Vagina (tissue), 2 donors: ENCODE measurements around the gene EPB41L3.

ENCODE experiments used
- POLR2A ChIP-seq, 2 donors: fragments of 450-650 bp; IDR thresholded peaks; one replicate each; pipeline ENCODE4 v1.6.1; 2017; ENCODE audit warnings: antibody characterized with exemption in 2 of 2, mild to moderate bottlenecking in 2 of 2, moderate library complexity in 2 of 2
- TF ChIP-seq, protein P1 (sequence below), 3 experiments: fragments of 450-650 bp in 2 of 3; fragments of 200-600 bp in 1 of 3; sonication (generic) in 1 of 3; IDR thresholded peaks; one replicate each; pipeline ENCODE4 v1.5.1; 2017 to 2019; ENCODE audit warnings: antibody characterized with exemption in 3 of 3, mild to moderate bottlenecking in 2 of 3, moderate library complexity in 2 of 3

DNA sequence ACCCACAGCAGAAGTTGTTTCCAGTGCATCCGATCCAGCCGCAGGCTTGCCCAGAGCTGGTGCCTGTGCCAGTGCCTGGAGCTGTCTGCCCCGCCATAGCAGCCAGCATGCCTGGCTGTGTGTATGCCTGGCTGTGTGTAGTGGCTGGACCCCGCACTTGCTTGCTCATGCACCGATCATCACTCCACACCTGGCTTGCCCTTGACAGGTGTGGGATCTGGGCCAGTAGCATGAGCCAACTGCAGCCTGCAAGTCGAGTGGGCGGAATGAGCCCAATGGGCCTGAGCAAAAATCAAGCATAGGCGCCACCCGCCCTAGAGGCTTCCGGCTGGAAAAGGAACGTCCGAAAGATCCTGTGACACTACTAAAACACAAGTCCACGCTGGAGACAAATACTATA lies 74.5 kb downstream of the EPB41L3 start:
- TF ChIP-seq, protein P1, sequence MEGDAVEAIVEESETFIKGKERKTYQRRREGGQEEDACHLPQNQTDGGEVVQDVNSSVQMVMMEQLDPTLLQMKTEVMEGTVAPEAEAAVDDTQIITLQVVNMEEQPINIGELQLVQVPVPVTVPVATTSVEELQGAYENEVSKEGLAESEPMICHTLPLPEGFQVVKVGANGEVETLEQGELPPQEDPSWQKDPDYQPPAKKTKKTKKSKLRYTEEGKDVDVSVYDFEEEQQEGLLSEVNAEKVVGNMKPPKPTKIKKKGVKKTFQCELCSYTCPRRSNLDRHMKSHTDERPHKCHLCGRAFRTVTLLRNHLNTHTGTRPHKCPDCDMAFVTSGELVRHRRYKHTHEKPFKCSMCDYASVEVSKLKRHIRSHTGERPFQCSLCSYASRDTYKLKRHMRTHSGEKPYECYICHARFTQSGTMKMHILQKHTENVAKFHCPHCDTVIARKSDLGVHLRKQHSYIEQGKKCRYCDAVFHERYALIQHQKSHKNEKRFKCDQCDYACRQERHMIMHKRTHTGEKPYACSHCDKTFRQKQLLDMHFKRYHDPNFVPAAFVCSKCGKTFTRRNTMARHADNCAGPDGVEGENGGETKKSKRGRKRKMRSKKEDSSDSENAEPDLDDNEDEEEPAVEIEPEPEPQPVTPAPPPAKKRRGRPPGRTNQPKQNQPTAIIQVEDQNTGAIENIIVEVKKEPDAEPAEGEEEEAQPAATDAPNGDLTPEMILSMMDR (IDR thresholded peaks at IDR 0.05) = no peak
- TF ChIP-seq POLR2A (IDR thresholded peaks at IDR 0.05) = no peak
